ENCODE data around the gene SGPP1. TPM values are rescaled to one million over a fixed set of nuclear protein-coding genes. Genes with fewer than 3 reads are reported as not detected.

The SGPP1 gene
- total and polyA plus RNA-seq, 10 of the 15 experiments (the other 5 are each of a cell fraction or from before 2014, with no cell fraction given): 3.5 to 37.7 (median 25.5) TPM

- no TSS peak for BruUV-seq (replicated peaks)
- no peaks in the 10 kb centered on the region; a peak in 1 of 4 replicates for H3K36me3 ChIP-seq (ENCODE audit: control insufficient read depth in 2 of 2, insufficient read depth in 2 of 2, low read length in 1 of 2)
- no peaks in the 10 kb centered on the region; the same call in 2 of the 3 replicates for H3K9me3 ChIP-seq (replicated peaks; ENCODE audit: control insufficient read depth, insufficient read depth, low read length)
- peak overlapping the region; percentile 99 for H2AFZ ChIP-seq (ENCODE audit: control insufficient read depth, low read depth, low read length)
- DNase-seq (ENCODE audit: low read depth, low spot score): no peak
- H3K79me2 ChIP-seq (ENCODE audit: control insufficient read depth, insufficient read depth, low read length): peaks cover 37% of the 10 kb centered on the region
- no peaks in the 10 kb centered on the region for H4K20me1 ChIP-seq (ENCODE audit: control insufficient read depth, insufficient read depth)
- intact Hi-C loops (cut with micrococcal nuclease; ENCODE audit: unreplicated experiment) (loop anchor here (5.0 kb wide), 3 partner anchors 64 to 224 kb away; partner anchors contain the start of gene PPP2R5E), in situ Hi-C loops (cut with MboI) (no loop called here)
- H3K4me1 ChIP-seq (ENCODE audit: control insufficient read depth, insufficient read depth, low read length): peaks cover 17% of the 10 kb centered on the region
- ChIA-PET SMC1A (ENCODE audit: uncharacterized antibody, unreplicated experiment) (interaction anchor here (0.7 to 10.1 kb wide), 27 partner anchors 8 to 694 kb away, joined by 3 to 99 read pairs (median 4); partner anchors contain the start of genes PPP2R5E and SGPP1), RAD21 (ENCODE audit: unreplicated experiment) (interaction anchor here (0.8 to 4.9 kb wide), 18 partner anchors 8 to 259 kb away, joined by 3 to 89 read pairs (median 4); partner anchors contain the start of gene SGPP1), CTCF (interaction anchor here (0.5 to 7.9 kb wide), 18 partner anchors 9 to 254 kb away, joined by 3 to 60 read pairs (median 5); no protein-coding TSS in a partner anchor), POLR2A (interaction anchor here (0.6 to 3.8 kb wide), 15 partner anchors 8 to 1752 kb away, joined by 3 to 72 read pairs (median 5); partner anchors contain the start of genes PPP2R5E and SGPP1)
- H3K27me3 ChIP-seq (replicated peaks in 1 of 2; ENCODE audit: control insufficient read depth in 2 of 2, insufficient read depth in 2 of 2, low read length in 1 of 2): no peaks in the 10 kb centered on the region
- TF ChIP-seq TCF3 (IDR thresholded peaks at IDR 0.05; ENCODE audit: borderline replicate concordance, insufficient read depth, low read depth, low read length) (no peak), LARP7 (IDR thresholded peaks at IDR 0.05) (no peak), POLR2AphosphoS2 (IDR thresholded peaks at IDR 0.05; ENCODE audit: low read depth, low read length) (no peak), HSF1 (IDR thresholded peaks at IDR 0.05; ENCODE audit: low read depth, low read length) (no peak)
- WGBS (ENCODE audit: insufficient coverage, insufficient replicate concordance, low lambda C conversion rate, missing lambda C conversion rate): 69% methylated on average over 8 of the region's 8 CpGs
- no peak for FAIRE-seq
- H3K4me2 ChIP-seq (ENCODE audit: control insufficient read depth, insufficient read depth): peak overlapping the region; percentile 78
- peak overlapping the region; percentile 86 for H3K9ac ChIP-seq (ENCODE audit: control insufficient read depth, insufficient read depth, low read length)
- H3K27ac ChIP-seq (ENCODE audit: control insufficient read depth, insufficient read depth): peak overlapping the region; percentile 99
- ATAC-seq: no peak
- peak overlapping the region; percentile 64 for H3K4me3 ChIP-seq
Measured at GRCh38 chr14:63642656-63643382, 85.0 kb downstream of the SGPP1 start.
